ENCODE measurements around the gene ZNF630. TPM values are rescaled to one million over a fixed set of nuclear protein-coding genes. Genes with fewer than 3 reads are reported as not detected.

Gene ZNF630
- total and polyA plus RNA-seq, 10 donors = 1.0 to 7.2 (median 4.1) TPM

DNA sequence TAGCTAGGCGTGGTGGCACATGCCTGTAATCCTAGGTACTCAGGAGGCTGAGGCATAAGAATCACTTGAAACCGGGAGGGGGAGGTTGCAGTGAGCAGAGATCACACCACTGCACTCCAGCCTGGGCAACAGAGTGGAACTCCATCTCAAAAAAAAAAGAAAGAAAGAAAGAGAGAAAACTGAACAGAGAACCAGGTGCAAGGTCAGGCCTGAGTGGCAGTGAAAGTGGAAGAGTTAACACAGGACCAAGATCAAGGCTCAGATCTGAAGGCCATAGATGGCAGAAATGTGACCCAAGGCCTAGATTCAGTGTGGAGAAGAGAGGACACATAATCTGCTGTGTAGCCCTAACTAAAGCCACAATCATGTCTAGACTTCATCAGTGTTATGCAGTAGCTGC, 4.9 kb upstream of the ZNF630 start:
- Histone ChIP-seq H3K4me1 (no peaks in the 10 kb centered on the region), H3K4me3 (no peak overlapping the region), H3K36me3 (no peaks in the 10 kb centered on the region), H3K9me3 (no peaks in the 10 kb centered on the region), H3K27ac (no peak overlapping the region), H3K27me3 (replicated peaks in 1 of 7) (no peaks in the 10 kb centered on the region)
- TF ChIP-seq POLR2AphosphoS5 (IDR thresholded peaks at IDR 0.05) (no peak), POLR2A (IDR thresholded peaks at IDR 0.05) (no peak)
- TF ChIP-seq, protein P1, sequence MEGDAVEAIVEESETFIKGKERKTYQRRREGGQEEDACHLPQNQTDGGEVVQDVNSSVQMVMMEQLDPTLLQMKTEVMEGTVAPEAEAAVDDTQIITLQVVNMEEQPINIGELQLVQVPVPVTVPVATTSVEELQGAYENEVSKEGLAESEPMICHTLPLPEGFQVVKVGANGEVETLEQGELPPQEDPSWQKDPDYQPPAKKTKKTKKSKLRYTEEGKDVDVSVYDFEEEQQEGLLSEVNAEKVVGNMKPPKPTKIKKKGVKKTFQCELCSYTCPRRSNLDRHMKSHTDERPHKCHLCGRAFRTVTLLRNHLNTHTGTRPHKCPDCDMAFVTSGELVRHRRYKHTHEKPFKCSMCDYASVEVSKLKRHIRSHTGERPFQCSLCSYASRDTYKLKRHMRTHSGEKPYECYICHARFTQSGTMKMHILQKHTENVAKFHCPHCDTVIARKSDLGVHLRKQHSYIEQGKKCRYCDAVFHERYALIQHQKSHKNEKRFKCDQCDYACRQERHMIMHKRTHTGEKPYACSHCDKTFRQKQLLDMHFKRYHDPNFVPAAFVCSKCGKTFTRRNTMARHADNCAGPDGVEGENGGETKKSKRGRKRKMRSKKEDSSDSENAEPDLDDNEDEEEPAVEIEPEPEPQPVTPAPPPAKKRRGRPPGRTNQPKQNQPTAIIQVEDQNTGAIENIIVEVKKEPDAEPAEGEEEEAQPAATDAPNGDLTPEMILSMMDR (IDR thresholded peaks at IDR 0.05 in 8 of 11, conservative IDR thresholded peaks at IDR 0.05 in 3 of 11) = no peak
- intact Hi-C loops (cut with DNase I; ENCODE audit: low total_unique reads) = no loop called here
- DNase-seq = no peak
- WGBS, 5 donors = 53 to 74% (median 67%) methylated on average over 2 of the region's 2 CpGs

DNA sequence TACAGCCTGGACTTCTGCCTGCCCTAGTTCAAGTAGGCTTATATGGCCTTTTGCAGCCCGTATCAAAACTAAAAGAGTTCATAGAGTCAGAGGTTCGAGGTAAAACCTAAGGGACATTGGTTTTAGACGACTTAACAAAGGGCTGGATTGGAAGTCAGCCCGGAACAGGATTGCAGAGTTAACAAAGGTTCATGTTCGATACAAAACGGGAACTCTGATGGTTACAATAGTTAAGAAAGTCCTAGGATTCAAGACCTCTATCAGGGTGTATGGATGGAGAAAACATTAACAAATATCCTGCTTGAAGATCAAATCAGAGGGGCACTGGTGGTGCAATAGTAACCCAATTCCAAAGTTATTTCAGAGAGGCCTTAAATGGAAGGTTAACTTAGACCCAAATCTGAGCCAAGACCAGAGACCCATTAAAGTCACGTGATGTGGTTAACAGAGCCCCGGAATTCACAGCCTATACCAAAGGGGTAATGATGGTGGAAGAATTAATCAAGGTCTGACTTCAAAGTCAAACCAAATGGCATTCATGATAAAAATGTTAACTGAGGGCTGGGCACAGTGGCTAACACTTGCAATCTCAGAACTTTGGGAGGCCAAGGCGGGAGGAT, 656 bp upstream of the ZNF630 start:
- intact Hi-C loops (cut with DNase I; ENCODE audit: low total_unique reads) = no loop called here
- H3K9me3 ChIP-seq = no peaks in the 10 kb centered on the region
- peak overlapping the region; percentile 5 to 78 (median 52) for H3K4me3 ChIP-seq
- no peaks in the 10 kb centered on the region for H3K4me1 ChIP-seq
- no peaks in the 10 kb centered on the region for H3K36me3 ChIP-seq
- peak overlapping the region in 7 of 8 donors; percentile 59 to 93 (median 92) for H3K27ac ChIP-seq
- DNase-seq = no peak
- TF ChIP-seq POLR2A (IDR thresholded peaks at IDR 0.05) (no peak), POLR2AphosphoS5 (IDR thresholded peaks at IDR 0.05) (no peak)
- TF ChIP-seq, protein P1 (IDR thresholded peaks at IDR 0.05 in 8 of 11, conservative IDR thresholded peaks at IDR 0.05 in 3 of 11) = no peak
- 55 to 68% (median 57%) methylated on average over 9 of the region's 9 CpGs for WGBS, 5 donors
- H3K27me3 ChIP-seq (replicated peaks in 1 of 7) = no peaks in the 10 kb centered on the region

DNA sequence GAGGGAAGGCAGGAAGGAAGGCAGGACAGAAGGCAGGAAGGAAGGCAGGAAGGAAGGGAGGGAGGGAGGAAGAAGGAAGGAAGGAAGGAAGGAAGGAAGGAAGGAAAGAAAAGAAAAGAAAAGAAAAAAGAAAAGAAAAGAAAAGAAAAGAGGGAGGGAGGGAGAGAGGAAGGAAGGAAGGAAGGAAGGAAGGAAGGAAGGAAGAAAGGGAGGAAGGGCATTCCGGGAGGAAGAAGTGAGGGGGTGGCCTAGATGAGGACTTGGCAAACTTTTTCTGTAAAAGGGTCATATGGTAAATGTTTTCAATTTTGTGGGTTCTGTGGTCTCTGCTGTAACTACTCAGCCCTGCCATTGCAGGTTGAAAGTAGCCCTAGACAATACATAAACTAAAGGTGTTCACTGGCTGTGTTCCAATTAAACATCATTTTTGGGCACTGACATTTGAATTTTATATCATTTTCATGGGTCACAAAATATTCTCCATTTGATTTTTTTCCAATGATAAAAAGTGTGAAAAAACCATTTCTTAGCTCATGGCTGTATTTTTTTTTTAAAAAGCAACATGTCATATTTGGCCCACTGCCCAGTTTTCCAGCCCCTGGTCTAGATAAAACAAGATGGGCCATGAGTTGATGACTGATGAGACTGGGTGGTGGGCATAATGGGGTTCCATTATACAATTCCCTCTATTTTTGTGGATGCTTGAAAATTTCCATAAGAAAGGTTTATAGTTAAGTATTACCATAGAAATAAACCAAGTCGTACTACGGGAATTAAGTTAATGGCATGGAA, 3.1 kb downstream of the ZNF630 start:
- 66 to 86% (median 73%) methylated on average over 3 of the region's 3 CpGs for WGBS, 5 donors
- Histone ChIP-seq H3K4me1 (no peaks in the 10 kb centered on the region), H3K9me3 (no peaks in the 10 kb centered on the region), H3K4me3 (no peak overlapping the region), H3K27ac (no peak overlapping the region), H3K36me3 (peaks cover 0 to 13% (median 2%) of the 10 kb centered on the region in 6 donors), H3K27me3 (replicated peaks in 1 of 7) (no peaks in the 10 kb centered on the region)
- intact Hi-C loops (cut with DNase I; ENCODE audit: low total_unique reads) = no loop called here
- DNase-seq = no peak
- no peak for TF ChIP-seq POLR2A (IDR thresholded peaks at IDR 0.05)
- TF ChIP-seq, protein P1 (IDR thresholded peaks at IDR 0.05 in 8 of 11, conservative IDR thresholded peaks at IDR 0.05 in 3 of 11) = no peak
- no peak for TF ChIP-seq POLR2AphosphoS5 (IDR thresholded peaks at IDR 0.05)

DNA sequence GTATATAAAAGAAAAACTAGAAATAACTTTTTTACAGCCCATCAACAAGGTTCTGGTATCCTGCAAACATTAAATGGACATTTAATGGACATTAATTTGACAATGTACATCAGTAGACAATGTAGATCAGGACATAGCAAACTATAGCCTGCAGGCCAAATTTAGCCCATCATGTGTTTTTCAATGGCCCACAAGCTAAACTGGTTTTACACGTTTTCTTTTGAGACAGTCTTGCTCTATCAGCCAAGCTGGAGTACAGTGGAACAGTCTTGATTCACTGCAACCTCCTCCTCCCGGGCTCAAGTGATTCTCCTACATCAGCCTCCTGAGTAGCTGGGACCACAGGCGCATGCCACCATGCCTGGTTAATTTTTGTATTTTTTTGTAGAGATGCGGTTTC, 7.2 kb downstream of the ZNF630 start:
- Histone ChIP-seq H3K4me1 (no peaks in the 10 kb centered on the region), H3K9me3 (peaks cover 3 to 25% (median 14%) of the 10 kb centered on the region in 8 donors), H3K27ac (no peak overlapping the region), H3K27me3 (replicated peaks in 1 of 7) (no peaks in the 10 kb centered on the region), H3K4me3 (no peak overlapping the region), H3K36me3 (peaks cover 2 to 52% (median 23%) of the 10 kb centered on the region in 6 donors)
- 75 to 93% (median 91%) methylated on average over 4 of the region's 4 CpGs for WGBS, 5 donors
- intact Hi-C loops (cut with DNase I; ENCODE audit: low total_unique reads) = no loop called here
- TF ChIP-seq, protein P1 (IDR thresholded peaks at IDR 0.05 in 8 of 11, conservative IDR thresholded peaks at IDR 0.05 in 3 of 11) = no peak
- TF ChIP-seq POLR2AphosphoS5 (IDR thresholded peaks at IDR 0.05) = no peak
- TF ChIP-seq POLR2A (IDR thresholded peaks at IDR 0.05) = no peak
- DNase-seq = no peak

Measured in spleen (tissue), 11 donors.